ENCODE measurements around the gene EEIG1.

Gene EEIG1

GRCh38 chr9:127965953-127966352 lies 14.8 kb downstream of the EEIG1 start:
- no peak for TF ChIP-seq CTCF (IDR thresholded peaks at IDR 0.05; ENCODE audit: insufficient read depth, low read length, missing control alignments)
- POLR2A ChIA-PET: interaction anchor here (1.5 kb wide), 1 partner anchor 12 kb away, joined by 5 read pairs; no protein-coding TSS in a partner anchor
- CTCF ChIA-PET: interaction anchor here (0.7 to 3.6 kb wide), 7 partner anchors 10 to 152 kb away, joined by 3 to 21 read pairs (median 4); no protein-coding TSS in a partner anchor
- no peak for DNase-seq (ENCODE audit: low read depth, low spot score)
- H3K4me3 ChIP-seq (ENCODE audit: low read depth, low read length): no peak overlapping the region

GRCh38 chr9:127963359-127964064 lies 17.3 kb downstream of the EEIG1 start:
- no peak for TF ChIP-seq CTCF (IDR thresholded peaks at IDR 0.05; ENCODE audit: insufficient read depth, low read length, missing control alignments)
- H3K4me3 ChIP-seq (ENCODE audit: low read depth, low read length): no peak overlapping the region
- ChIA-PET CTCF (interaction anchor here (1.2 to 15.5 kb wide), 5 partner anchors 11 to 154 kb away, joined by 3 to 226 read pairs (median 9); no protein-coding TSS in a partner anchor), POLR2A (no interaction called here)
- DNase-seq (ENCODE audit: low read depth, low spot score): no peak

DNA sequence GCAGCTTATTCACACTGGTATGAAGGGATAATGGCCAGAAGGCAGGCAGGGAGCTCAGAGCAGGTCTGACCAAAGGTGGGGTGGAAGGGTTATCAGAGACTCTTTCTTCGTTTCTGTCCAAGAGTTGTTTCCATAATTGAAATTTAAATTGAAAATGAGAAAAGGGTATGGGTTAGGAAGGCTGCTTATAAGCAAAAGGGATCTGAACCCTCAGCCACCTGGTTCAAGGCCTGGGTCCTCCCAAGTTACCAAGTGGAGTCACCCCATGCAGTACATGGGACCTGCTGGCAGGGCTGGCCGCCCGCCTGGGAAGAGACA lies 17.8 kb downstream of the EEIG1 start:
- TF ChIP-seq CTCF (IDR thresholded peaks at IDR 0.05; ENCODE audit: insufficient read depth, low read length, missing control alignments): no peak
- ChIA-PET POLR2A (no interaction called here), CTCF (interaction anchor here (1.2 to 15.5 kb wide), 5 partner anchors 10 to 155 kb away, joined by 3 to 226 read pairs (median 9); no protein-coding TSS in a partner anchor)
- H3K4me3 ChIP-seq (ENCODE audit: low read depth, low read length): no peak overlapping the region
- DNase-seq (ENCODE audit: low read depth, low spot score): no peak

- no peak for DNase-seq (ENCODE audit: low read depth, low spot score)
- no peak overlapping the region for H3K4me3 ChIP-seq (ENCODE audit: low read depth, low read length)
- POLR2A ChIA-PET: no interaction called here
- TF ChIP-seq CTCF (IDR thresholded peaks at IDR 0.05; ENCODE audit: insufficient read depth, low read length, missing control alignments): no peak
- CTCF ChIA-PET: interaction anchor here (1.0 to 15.5 kb wide), 6 partner anchors 10 to 155 kb away, joined by 3 to 226 read pairs (median 7); no protein-coding TSS in a partner anchor
Measured at GRCh38 chr9:127962278-127962677, 18.5 kb downstream of the EEIG1 start.

- CTCF ChIA-PET: interaction anchor here (1.0 to 15.5 kb wide), 5 partner anchors 9 to 156 kb away, joined by 3 to 226 read pairs (median 5); no protein-coding TSS in a partner anchor
- POLR2A ChIA-PET: no interaction called here
- no peak for TF ChIP-seq CTCF (IDR thresholded peaks at IDR 0.05; ENCODE audit: insufficient read depth, low read length, missing control alignments)
- no peak for DNase-seq (ENCODE audit: low read depth, low spot score)
- H3K4me3 ChIP-seq (ENCODE audit: low read depth, low read length): no peak overlapping the region
Measured at GRCh38 chr9:127961613-127962155, 19.1 kb downstream of the EEIG1 start.

DNA sequence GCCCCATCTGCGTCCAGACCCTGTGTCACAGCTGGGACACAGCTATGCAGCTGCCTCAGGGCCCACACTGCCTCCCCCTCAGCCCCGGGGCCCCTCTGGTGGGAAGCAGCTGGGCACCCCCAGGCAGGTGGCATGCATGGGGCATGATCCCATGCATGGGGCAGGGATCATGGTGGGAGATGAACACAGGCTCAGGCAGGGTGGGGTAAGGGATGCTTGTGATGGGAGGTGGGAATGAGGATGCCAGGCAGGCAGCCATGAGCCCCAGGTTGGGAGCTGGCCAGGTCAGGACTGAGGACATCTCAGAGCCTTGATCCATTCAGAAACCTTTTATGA lies 19.7 kb downstream of the EEIG1 start:
- POLR2A ChIA-PET: no interaction called here
- TF ChIP-seq CTCF (IDR thresholded peaks at IDR 0.05; ENCODE audit: insufficient read depth, low read length, missing control alignments): no peak
- DNase-seq (ENCODE audit: low read depth, low spot score): no peak
- CTCF ChIA-PET: interaction anchor here (1.0 to 15.5 kb wide), 6 partner anchors 14 to 156 kb away, joined by 3 to 226 read pairs (median 4); no protein-coding TSS in a partner anchor
- H3K4me3 ChIP-seq (ENCODE audit: low read depth, low read length): no peak overlapping the region
